OCI-LY7 (cell line): ENCODE measurements around the gene METRN.

Experiments
- EZH2phosphoT487 ChIP-seq: fragments of 200-600 bp; sonication (generic); IDR thresholded peaks from 2 replicates; pipeline ENCODE4 v1.6.1; 2018; ENCODE audit warnings: low read depth, borderline replicate concordance, mild to moderate bottlenecking, mixed run types, antibody characterized with exemption, low read length, moderate library complexity, mixed read lengths
- TF ChIP-seq, protein P1 (sequence below): fragments of 200-600 bp; sonication (generic); conservative IDR thresholded peaks from 2 replicates; pipeline ENCODE4 v1.5.1; 2014; ENCODE audit warnings: mild to moderate bottlenecking, antibody characterized with exemption, low read length, moderate library complexity, mixed read lengths

DNA sequence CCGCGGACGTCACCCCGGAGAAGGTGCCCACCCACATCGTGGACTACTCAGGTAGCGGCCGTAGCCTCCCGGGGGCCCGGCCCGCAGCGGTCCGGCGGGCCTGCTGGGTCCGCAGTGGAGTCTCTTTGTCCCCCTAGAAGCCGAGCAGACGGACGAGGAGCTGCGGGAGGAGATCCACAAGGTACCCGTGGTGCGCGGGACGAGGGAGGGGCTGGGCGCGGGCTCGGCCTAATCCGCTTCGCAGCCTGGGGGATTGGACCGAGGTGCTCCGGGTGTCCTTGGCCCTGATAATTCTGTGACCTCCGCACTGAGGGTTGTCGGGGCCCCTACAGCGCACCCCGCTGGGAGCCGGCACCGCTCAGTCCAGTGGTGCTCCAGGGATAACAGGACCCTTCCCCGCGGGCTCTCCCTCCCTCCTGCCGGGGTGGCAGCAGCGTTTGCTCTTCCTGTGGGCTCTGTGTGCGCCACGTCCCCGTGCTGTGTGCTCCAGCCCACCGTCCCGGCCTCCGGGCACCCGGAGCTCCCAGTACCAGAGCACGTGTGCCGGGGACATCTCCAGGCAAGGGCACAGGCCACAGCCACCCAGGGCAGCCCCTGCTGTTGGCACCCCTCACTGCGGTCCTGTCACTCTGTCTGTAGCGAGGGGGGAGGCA is 46.3 kb upstream of the METRN start:
- TF ChIP-seq, protein P1, sequence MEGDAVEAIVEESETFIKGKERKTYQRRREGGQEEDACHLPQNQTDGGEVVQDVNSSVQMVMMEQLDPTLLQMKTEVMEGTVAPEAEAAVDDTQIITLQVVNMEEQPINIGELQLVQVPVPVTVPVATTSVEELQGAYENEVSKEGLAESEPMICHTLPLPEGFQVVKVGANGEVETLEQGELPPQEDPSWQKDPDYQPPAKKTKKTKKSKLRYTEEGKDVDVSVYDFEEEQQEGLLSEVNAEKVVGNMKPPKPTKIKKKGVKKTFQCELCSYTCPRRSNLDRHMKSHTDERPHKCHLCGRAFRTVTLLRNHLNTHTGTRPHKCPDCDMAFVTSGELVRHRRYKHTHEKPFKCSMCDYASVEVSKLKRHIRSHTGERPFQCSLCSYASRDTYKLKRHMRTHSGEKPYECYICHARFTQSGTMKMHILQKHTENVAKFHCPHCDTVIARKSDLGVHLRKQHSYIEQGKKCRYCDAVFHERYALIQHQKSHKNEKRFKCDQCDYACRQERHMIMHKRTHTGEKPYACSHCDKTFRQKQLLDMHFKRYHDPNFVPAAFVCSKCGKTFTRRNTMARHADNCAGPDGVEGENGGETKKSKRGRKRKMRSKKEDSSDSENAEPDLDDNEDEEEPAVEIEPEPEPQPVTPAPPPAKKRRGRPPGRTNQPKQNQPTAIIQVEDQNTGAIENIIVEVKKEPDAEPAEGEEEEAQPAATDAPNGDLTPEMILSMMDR: no peak
- TF ChIP-seq EZH2phosphoT487: no peak
